ENCODE results near the gene CFAP65.

- TF ChIP-seq CTCF (IDR thresholded peaks at IDR 0.05; ENCODE audit: low read depth, low read length) (no peak), EZH2phosphoT487 (IDR thresholded peaks at IDR 0.05; ENCODE audit: low read depth) (no peak)
Observed at GRCh38 chr2:219042157-219042556, 841 bp upstream of the CFAP65 start.

All from OCI-LY3 (cell line).